ENCODE measurements around the gene COPA.
"Not testable (repeated sequence)": the region's sequence is repeated elsewhere in the genome, so short reads cannot be mapped to it uniquely, and the experiment has no call there.

Gene COPA

DNA sequence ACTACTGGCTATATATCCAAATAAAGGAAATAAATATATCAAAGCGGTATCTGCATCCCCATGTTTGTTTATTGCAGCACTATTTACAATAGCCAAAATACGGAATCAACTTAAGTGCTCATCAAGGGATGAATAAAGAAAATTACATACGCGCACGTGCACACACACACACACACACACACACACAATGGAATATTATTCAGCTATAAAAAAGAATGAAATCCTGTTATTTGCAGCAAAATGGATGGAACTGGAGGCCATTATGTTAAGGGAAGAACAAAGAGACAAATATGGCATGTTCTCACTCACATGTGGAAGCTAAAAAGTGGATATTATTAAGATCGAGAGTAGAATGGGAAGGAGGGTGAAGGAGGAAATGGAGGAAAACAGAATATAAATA lies 20.2 kb downstream of the COPA start:
- no peak for DNase-seq

GRCh38 chr1:160315359-160315758 lies 27.7 kb downstream of the COPA start:
- no peak for DNase-seq

- DNase-seq, result no peak
These were observed 33.5 kb downstream of the COPA start for GRCh38 chr1:160309571-160309970.

DNA sequence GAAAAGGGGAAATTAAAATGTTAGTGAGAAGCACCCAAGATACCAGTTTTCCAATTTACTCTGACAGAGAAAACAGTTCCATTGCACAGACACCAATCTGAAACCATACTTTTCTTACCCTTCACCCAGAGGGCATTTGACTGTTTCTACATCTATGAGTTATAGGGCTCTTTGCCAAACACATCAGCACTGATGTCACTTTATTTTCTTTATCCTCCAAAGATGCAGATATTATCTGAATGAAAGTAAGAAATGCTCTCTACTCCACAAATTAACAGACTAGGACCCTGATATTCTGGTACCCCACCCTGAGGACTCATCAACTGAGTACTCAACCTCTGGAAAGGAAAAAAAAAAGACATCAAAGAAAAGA lies 33.9 kb downstream of the COPA start:
- DNase-seq, result no peak

GRCh38 chr1:160308451-160309184 lies 34.4 kb downstream of the COPA start:
- no peak for DNase-seq

- DNase-seq, result no peak
These were observed 35.8 kb downstream of the COPA start for GRCh38 chr1:160307118-160307791.

GRCh38 chr1:160300173-160300572 lies 42.9 kb downstream of the COPA start:
- DNase-seq, result no peak

GRCh38 chr1:160296036-160296435 lies 47.0 kb downstream of the COPA start:
- DNase-seq, result no peak

DNA sequence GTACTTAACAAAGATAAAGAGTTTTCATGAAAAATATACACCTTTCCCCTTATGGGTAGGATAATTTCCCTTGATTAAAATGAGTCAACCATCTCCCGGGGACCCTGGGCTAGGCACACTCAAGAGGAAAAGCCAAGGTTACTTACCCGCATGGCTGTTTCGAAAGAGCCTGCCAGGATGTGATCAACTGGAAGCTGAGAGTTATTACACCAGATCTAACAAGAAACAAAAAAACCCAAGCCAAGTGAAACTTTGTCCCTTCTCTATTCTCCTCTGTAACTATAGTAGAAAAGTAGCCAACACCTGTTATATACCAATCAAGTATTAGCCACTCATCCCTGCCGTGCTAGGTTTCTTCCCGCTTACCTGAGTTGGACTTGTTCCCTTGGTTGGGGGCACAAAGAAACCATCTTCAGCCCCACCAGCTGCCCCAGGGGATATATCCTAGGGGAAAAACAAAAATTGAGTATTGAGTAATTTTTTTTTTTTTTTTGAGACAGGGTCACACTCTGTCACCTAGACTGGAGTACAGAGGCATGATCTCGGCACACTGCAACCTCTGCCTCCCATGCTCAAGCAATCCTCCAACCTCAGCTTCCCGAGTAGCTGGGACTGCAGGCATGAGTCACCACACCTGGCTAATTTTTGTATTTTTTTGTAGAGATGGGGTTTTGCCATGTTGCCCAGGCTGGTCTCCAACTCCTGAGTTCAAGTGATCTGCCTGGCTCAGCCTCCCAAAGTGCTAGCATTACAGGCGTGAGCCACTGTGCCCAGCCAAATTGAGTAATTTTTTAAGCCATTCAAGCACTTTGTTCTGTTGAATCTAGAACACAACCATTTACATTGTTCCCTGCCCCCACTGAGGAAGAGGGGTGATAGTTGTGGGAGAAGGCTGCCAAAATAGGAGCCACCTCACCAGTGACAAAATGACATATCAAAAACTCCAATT lies 49.8 kb downstream of the COPA start:
- DNase-seq, result no peak

- DNase-seq, result peak; percentile 26
These were observed 51.5 kb downstream of the COPA start for GRCh38 chr1:160291248-160292220.

DNA sequence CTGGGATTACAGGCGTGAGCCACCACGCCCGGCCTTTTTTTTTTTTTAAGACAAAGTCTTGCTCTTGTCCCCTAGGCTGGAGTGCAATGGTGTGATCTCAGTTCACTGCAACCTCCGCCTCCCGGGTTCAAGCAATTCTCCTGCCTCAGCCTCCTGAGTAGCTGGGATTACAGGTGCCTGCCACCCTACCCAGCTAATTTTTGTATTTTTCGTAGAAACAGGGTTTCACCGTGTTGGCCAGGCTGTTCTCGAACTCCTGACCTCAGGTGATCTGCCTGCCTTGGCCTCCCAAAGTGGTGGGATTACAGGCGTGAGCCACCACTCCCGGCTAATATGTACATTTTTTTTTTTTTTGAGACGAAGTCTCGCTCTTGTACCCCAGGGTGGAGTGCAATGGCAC lies 55.3 kb downstream of the COPA start:
- not testable (repeated sequence) for DNase-seq

GRCh38 chr1:160285506-160285905 lies 57.5 kb downstream of the COPA start:
- DNase-seq, result no peak

- DNase-seq, result peak; percentile 88
These were observed 58.2 kb downstream of the COPA start, which contains the start of gene PEX19 for GRCh38 chr1:160284782-160285344. Gene PEX19 (minus strand): TSS chr1:160285133. CDS start chr1:160285124, 9 bp downstream.

DNA sequence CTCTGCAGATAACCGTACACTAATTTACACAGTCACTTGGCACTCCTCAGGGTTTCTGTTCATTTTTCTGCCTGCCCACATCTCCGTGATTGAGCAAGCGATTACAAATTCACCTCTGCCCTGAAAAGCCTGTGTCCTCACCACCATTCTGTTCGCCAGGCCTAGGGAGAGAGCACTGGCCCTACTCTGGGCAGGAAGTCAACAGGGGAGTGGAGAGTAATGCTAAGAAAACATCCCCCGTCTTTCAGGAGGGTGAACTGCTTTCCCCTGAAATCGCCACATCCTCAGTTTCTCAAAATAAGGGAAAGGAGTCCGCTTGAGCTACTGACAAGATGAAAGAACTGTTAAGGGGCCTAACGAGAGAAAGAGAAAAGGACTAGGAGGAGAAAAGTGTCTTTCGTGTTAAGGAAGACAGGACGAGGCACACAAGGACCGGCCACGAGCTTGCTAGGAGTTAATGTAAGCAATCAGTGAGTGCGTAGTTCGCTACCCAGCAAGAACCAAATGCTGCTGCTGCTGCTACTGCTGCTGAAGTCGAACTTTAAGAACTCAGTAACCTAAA lies 58.7 kb downstream of the COPA start:
- DNase-seq, result no peak

DNA sequence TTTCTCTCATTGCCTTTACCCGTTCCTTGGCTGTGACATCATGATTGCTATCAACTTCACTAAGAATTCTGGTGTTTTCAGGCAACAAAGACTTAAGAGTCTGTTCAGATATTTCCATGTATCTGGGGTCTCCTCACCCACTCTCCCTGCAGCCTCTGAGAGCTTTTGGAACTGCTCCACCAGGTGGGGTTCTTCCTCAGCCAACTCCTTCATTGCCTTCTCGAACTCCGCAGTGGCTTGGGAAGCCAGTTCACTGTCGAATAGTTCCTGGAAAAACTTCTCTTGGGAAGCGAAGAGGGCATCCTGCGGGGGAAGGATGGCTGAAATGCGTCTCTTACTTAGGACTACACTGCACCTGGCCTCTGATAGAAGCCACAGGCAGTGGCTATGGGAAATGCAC lies 60.2 kb downstream of the COPA start:
- DNase-seq, result no peak

DNA sequence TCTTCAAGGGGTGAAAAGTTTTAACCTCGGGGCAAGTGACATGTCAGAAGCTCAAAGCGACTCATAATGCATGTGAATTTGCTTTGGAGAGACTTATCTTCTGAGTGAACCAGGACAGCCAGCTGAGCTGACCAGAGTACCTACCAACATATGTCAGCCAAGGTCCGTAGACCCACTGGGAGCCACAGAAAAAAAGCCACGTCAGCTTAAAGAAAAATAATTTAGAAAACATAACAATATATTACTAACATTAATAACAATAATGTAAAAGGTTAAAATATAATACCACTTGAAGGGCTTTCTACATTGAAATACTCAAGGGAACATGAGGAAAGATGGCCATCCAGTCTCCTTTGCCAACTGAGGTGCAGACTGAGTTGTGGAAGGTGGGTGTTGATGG lies 65.1 kb downstream of the COPA start:
- DNase-seq, result no peak

GRCh38 chr1:160277330-160277729 lies 65.7 kb downstream of the COPA start:
- DNase-seq, result no peak

- no peak for DNase-seq
These were observed 72.0 kb downstream of the COPA start for GRCh38 chr1:160271025-160271424.

GRCh38 chr1:160267284-160267991 lies 75.6 kb downstream of the COPA start:
- no peak for DNase-seq

DNA sequence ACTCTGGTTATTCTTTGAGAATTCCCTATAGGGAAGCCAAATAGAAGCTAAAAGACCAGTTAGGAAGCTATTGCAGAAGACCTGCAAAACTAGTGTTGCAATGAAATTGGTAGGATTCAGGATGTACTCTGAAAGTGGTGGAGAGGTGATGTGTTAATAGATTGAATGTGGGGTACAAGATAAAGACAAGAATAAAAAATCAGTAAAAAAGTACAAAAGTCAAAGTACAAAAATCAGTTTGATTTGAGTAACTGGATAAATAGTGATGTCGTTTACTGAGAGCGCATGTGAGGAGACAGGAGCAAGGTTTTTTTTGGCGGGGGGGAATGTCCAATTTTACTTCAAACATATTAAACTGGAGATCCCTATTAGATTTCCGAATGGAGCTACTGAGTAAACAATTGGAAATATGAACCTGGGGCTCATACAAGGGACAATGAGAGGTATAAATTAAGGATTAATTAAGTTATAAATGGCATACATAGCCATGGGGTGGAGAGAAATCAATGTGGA lies 78.2 kb downstream of the COPA start:
- no peak for DNase-seq
